Cardiac fibroblast (primary cell): ENCODE measurements around the gene MTA1.

Experiments
- DNase-seq, 2 donors: peaks; one replicate each; pipeline versions ENCODE4 v3.0.0 to v3.0.0-alpha.2; 2010; ENCODE audit warnings: low read depth in 2 of 2
- H3K4me3 ChIP-seq, 2 donors: replicated peaks in 1 of 2; 1 replicate in 1 of 2; 2 replicates in 1 of 2; pipeline ENCODE4 v1.5.1; 2011; ENCODE audit warnings: low read depth in 2 of 2, low read length in 2 of 2, mild to moderate bottlenecking in 2 of 2, moderate library complexity in 1 of 2
- CTCF ChIP-seq: IDR thresholded peaks from one replicate; pipeline ENCODE4 v1.5.1; 2011; ENCODE audit warnings: low read depth, mild to moderate bottlenecking, low read length, inconsistent platforms

MTA1 gene

DNA sequence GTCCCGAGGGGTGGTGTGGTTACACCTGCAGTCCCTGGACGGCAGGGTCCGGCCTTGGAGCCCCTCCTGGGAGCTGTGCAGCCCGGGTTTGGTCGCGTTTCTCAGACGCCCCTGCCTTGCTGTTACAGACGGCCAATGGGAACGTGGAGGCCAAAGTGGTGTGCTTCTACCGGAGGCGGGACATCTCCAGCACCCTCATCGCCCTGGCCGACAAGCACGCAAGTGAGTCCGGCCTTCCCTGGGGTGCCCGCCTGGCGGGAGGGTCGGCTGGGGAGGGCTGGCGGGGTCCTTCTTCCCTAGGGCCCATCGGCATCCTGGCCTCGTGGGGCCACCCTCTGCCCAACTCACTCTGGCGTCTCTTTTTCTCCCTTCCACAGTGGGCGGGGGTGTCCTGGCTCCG is 25.7 kb downstream of the MTA1 start:
- no peak for DNase-seq
- H3K4me3 ChIP-seq: no peak overlapping the region
- no peak for TF ChIP-seq CTCF

DNA sequence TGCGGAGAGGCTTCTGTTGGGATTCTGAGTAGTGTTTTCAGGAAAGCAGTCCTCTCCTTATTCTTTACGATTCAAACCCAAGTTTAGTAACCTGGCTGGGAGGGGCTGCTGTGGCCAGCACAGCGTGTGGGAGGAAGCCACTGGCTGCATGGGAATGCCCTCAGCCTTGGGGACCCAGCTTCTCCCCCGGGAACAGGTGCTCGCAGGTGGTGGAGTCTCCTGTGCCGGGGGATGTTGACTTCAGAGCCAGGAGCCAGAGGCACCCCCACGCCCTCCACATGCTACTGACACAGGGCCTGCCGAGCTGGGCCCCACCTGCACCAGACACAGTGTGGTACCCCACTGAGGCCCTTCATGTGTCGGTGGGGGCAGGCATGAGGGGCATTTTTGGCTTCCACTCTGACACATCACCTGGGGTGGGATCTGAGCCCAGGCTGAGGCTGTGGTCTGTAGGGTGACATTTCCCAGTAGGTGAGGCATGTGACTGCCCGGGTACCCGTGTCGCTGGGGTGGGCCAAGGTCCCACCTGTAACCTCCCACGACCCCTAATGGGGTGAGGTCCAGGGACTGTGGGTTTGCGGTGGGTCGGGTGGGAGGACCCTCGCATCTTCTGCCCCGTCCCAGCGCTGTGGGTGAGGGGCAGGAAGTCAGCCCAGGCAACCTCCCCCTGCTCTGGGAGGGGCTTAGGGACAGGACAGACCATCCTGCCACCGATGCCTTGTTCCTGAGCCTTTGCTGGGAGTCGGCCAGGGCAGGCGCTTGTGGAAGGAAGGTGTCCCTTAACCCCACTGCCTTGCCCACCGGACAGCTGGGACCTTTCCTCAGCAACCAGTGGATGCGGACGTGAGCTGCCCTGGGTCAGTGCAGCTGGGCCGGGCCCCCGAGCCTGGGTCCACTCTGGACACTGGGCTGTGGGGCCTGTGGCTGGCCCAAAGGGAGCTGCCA is 26.5 kb downstream of the MTA1 start:
- DNase-seq: no peak
- no peak for TF ChIP-seq CTCF
- no peak overlapping the region for H3K4me3 ChIP-seq

DNA sequence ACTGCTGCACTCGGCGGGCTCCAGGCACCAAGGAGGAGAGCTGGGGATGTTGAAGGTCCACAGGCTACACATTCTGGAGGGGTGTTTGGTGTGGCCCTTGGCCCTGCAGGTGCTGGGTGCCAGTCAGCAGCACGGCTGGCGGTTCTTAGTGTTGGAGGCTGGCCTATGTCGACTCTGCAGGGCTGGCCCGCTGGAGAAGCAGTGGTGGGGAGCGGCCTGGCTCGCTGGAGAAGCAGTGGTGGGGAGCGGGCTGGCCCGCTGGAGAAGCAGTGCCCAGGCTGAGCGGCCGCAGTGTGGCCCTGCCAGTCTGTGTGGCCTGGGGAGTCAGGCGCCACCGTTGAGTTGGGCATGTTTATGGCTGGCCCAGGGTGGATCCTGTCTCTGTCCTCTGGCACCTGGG is 27.3 kb downstream of the MTA1 start:
- no peak overlapping the region for H3K4me3 ChIP-seq
- DNase-seq: no peak
- TF ChIP-seq CTCF: no peak

- DNase-seq: no peak
- H3K4me3 ChIP-seq: no peak overlapping the region
- TF ChIP-seq CTCF: no peak
Observed at GRCh38 chr14:105447651-105448640, 28.3 kb downstream of the MTA1 start.

GRCh38 chr14:105448706-105449111 is 29.1 kb downstream of the MTA1 start:
- no peak overlapping the region for H3K4me3 ChIP-seq
- peak; percentile 91 for TF ChIP-seq CTCF
- DNase-seq: peak; percentile 69 to 70

GRCh38 chr14:105449276-105450122 is 29.9 kb downstream of the MTA1 start:
- TF ChIP-seq CTCF: no peak
- no peak overlapping the region for H3K4me3 ChIP-seq
- DNase-seq: no peak
